ENCODE results near the gene PPP2R5C. TPM values are rescaled to one million over a fixed set of nuclear protein-coding genes. Genes with fewer than 3 reads are reported as not detected.
"Not testable (repeated sequence)": the region's sequence is repeated elsewhere in the genome, so short reads cannot be mapped to it uniquely, and the experiment has no call there.

The PPP2R5C gene
- total RNA-seq, 1 experiment from 2014 or later = 89.9 TPM

- no peak overlapping the region for H3K4me3 Mint-ChIP-seq
- H3K27me3 Mint-ChIP-seq (ENCODE audit: low read depth) = peaks cover 7% of the 10 kb centered on the region
- ChIA-PET CTCF (interaction anchor here (1.8 to 1.9 kb wide), 2 partner anchors 22 kb away, joined by 5 to 7 read pairs; no protein-coding TSS in a partner anchor), POLR2A (no interaction called here)
- no peak for ATAC-seq
- peaks cover 5% of the 10 kb centered on the region; the same call in 1 of the 2 replicates for H3K9me3 Mint-ChIP-seq
- DNase-seq (ENCODE audit: low spot score) = no peak
- no peaks in the 10 kb centered on the region for H3K36me3 Mint-ChIP-seq
- no peak overlapping the region for H3K27ac Mint-ChIP-seq
- peaks cover 26% of the 10 kb centered on the region for H3K4me1 Mint-ChIP-seq
- TF ChIP-seq GTF2I (CRISPR knock-in tag; conservative IDR thresholded peaks at IDR 0.05) = no peak
- no peak for TF ChIP-seq ESRRA (CRISPR knock-in tag; IDR thresholded peaks at IDR 0.05; ENCODE audit: borderline replicate concordance)
- no peak for TF ChIP-seq ZBTB21 (CRISPR knock-in tag; IDR thresholded peaks at IDR 0.05; ENCODE audit: borderline replicate concordance)
- TF ChIP-seq SMAD4 (CRISPR knock-in tag; IDR thresholded peaks at IDR 0.05) = no peak
- no peak for TF ChIP-seq ZNF232 (CRISPR knock-in tag; IDR thresholded peaks at IDR 0.05)
- TF ChIP-seq ATF6 (CRISPR knock-in tag; IDR thresholded peaks at IDR 0.05) = no peak
Measured at GRCh38 chr14:101729382-101729781, 32.1 kb upstream of the PPP2R5C start.

GRCh38 chr14:101730157-101730556 is 31.4 kb upstream of the PPP2R5C start:
- H3K27ac Mint-ChIP-seq; DNase-seq (ENCODE audit: low spot score); H3K36me3 Mint-ChIP-seq; H3K9me3 Mint-ChIP-seq; ATAC-seq; H3K27me3 Mint-ChIP-seq (ENCODE audit: low read depth); H3K4me3 Mint-ChIP-seq: not testable (repeated sequence)
- CTCF ChIA-PET = interaction anchor here (1.4 to 1.9 kb wide), 2 partner anchors 23 to 41 kb away, joined by 5 to 7 read pairs; no protein-coding TSS in a partner anchor
- POLR2A ChIA-PET = interaction anchor here (0.7 kb wide), 1 partner anchor 19 kb away, joined by 7 read pairs; no protein-coding TSS in a partner anchor
- peaks cover 26% of the 10 kb centered on the region for H3K4me1 Mint-ChIP-seq

GRCh38 chr14:101730626-101731186 is 30.8 kb upstream of the PPP2R5C start:
- H3K9me3 Mint-ChIP-seq = peaks cover 5% of the 10 kb centered on the region; the same call in 1 of the 2 replicates
- ATAC-seq = no peak
- TF ChIP-seq ZNF671 (CRISPR knock-in tag; IDR thresholded peaks at IDR 0.05) (no peak), CREM (CRISPR knock-in tag; IDR thresholded peaks at IDR 0.05) (no peak), ZNF219 (CRISPR knock-in tag; IDR thresholded peaks at IDR 0.05; ENCODE audit: borderline replicate concordance) (no peak), IRF1 (CRISPR knock-in tag; IDR thresholded peaks at IDR 0.05) (no peak), ETV6 (CRISPR knock-in tag; IDR thresholded peaks at IDR 0.05) (no peak), ZMAT4 (CRISPR knock-in tag; IDR thresholded peaks at IDR 0.05) (no peak), CBFB (CRISPR knock-in tag; IDR thresholded peaks at IDR 0.05; ENCODE audit: low read depth) (no peak), E2F4 (CRISPR knock-in tag; IDR thresholded peaks at IDR 0.05; ENCODE audit: borderline replicate concordance, low read depth) (no peak), ZNF232 (CRISPR knock-in tag; IDR thresholded peaks at IDR 0.05) (no peak), JAZF1 (CRISPR knock-in tag; IDR thresholded peaks at IDR 0.05) (no peak), NFATC4 (CRISPR knock-in tag; IDR thresholded peaks at IDR 0.05) (no peak), ESRRA (CRISPR knock-in tag; IDR thresholded peaks at IDR 0.05; ENCODE audit: borderline replicate concordance) (no peak), ATF1 (CRISPR knock-in tag; IDR thresholded peaks at IDR 0.05) (no peak), KAT7 (CRISPR knock-in tag; IDR thresholded peaks at IDR 0.05; ENCODE audit: borderline replicate concordance) (no peak), TEAD4 (CRISPR knock-in tag; IDR thresholded peaks at IDR 0.05) (no peak)
- peaks cover 7% of the 10 kb centered on the region for H3K27me3 Mint-ChIP-seq (ENCODE audit: low read depth)
- H3K27ac Mint-ChIP-seq = no peak overlapping the region
- ChIA-PET POLR2A (interaction anchor here (0.7 kb wide), 1 partner anchor 19 kb away, joined by 7 read pairs; no protein-coding TSS in a partner anchor), CTCF (interaction anchor here (1.4 to 1.9 kb wide), 2 partner anchors 23 to 40 kb away, joined by 5 to 7 read pairs; no protein-coding TSS in a partner anchor)
- H3K4me1 Mint-ChIP-seq = peaks cover 26% of the 10 kb centered on the region
- H3K36me3 Mint-ChIP-seq = no peaks in the 10 kb centered on the region
- DNase-seq (ENCODE audit: low spot score) = no peak
- no peak overlapping the region for H3K4me3 Mint-ChIP-seq

Measured in WTC11 (cell line).